ENCODE results near the gene TKT.
A peak's percentile ranks its signal among the peaks of the same experiment; 100 is the strongest.
"Not testable (repeated sequence)": the region's sequence is repeated elsewhere in the genome, so short reads cannot be mapped to it uniquely, and the experiment has no call there.

TKT gene

GRCh38 chr3:53255775-53256703, at the start of gene TKT:
Gene TKT (minus strand): TSS chr3:53256022. CDS start chr3:53255942, 80 bp downstream.
- DNase-seq (ENCODE audit: low read depth, low spot score): peak; percentile 93

GRCh38 chr3:53303957-53304356, 48.1 kb upstream of the TKT start:
- DNase-seq (ENCODE audit: low read depth, low spot score): peak; percentile 20

- DNase-seq (ENCODE audit: low read depth, low spot score): no peak
These were observed 47.7 kb upstream of the TKT start for GRCh38 chr3:53303549-53303948.

GRCh38 chr3:53300826-53301225, 45.0 kb upstream of the TKT start:
- DNase-seq (ENCODE audit: low read depth, low spot score): no peak

GRCh38 chr3:53299611-53300023, 43.8 kb upstream of the TKT start:
- peak; percentile 63 for DNase-seq (ENCODE audit: low read depth, low spot score)

GRCh38 chr3:53295410-53295809, 39.6 kb upstream of the TKT start:
- no peak for DNase-seq (ENCODE audit: low read depth, low spot score)

GRCh38 chr3:53293867-53294266, 38.0 kb upstream of the TKT start:
- no peak for DNase-seq (ENCODE audit: low read depth, low spot score)

- no peak for DNase-seq (ENCODE audit: low read depth, low spot score)
These were observed 32.4 kb upstream of the TKT start for GRCh38 chr3:53288214-53288613.

- peak; percentile 72 for DNase-seq (ENCODE audit: low read depth, low spot score)
These were observed 31.4 kb upstream of the TKT start for GRCh38 chr3:53287131-53287629.

- DNase-seq (ENCODE audit: low read depth, low spot score): peak; percentile 16
These were observed 30.9 kb upstream of the TKT start for GRCh38 chr3:53286727-53287126.

GRCh38 chr3:53282581-53282980, 26.8 kb upstream of the TKT start:
- DNase-seq (ENCODE audit: low read depth, low spot score): no peak

- DNase-seq (ENCODE audit: low read depth, low spot score): no peak
These were observed 22.8 kb upstream of the TKT start for GRCh38 chr3:53278667-53279066.

GRCh38 chr3:53274938-53275605, 19.2 kb upstream of the TKT start:
- DNase-seq (ENCODE audit: low read depth, low spot score): no peak

- no peak for DNase-seq (ENCODE audit: low read depth, low spot score)
These were observed 17.4 kb upstream of the TKT start for GRCh38 chr3:53273146-53273670.

- peak; percentile 99 for DNase-seq (ENCODE audit: low read depth, low spot score)
These were observed 14.4 kb upstream of the TKT start for GRCh38 chr3:53269888-53270880.

- DNase-seq (ENCODE audit: low read depth, low spot score): not testable (repeated sequence)
These were observed 13.4 kb upstream of the TKT start for GRCh38 chr3:53269193-53269592.

GRCh38 chr3:53267766-53268165, 11.9 kb upstream of the TKT start:
- no peak for DNase-seq (ENCODE audit: low read depth, low spot score)

- DNase-seq (ENCODE audit: low read depth, low spot score): no peak
These were observed 8.9 kb upstream of the TKT start for GRCh38 chr3:53264718-53265117.

GRCh38 chr3:53263907-53264306, 8.1 kb upstream of the TKT start:
- no peak for DNase-seq (ENCODE audit: low read depth, low spot score)

GRCh38 chr3:53261712-53262111, 5.9 kb upstream of the TKT start:
- DNase-seq (ENCODE audit: low read depth, low spot score): no peak

- no peak for DNase-seq (ENCODE audit: low read depth, low spot score)
These were observed 4.5 kb upstream of the TKT start for GRCh38 chr3:53260286-53260785.
